HepG2 (cell line): Measurements from ENCODE around the gene ABHD1. TPM values are rescaled to one million over a fixed set of nuclear protein-coding genes. Genes with fewer than 3 reads are reported as not detected.

Experiments used
- ATF1 ChIP-seq: IDR thresholded peaks from 2 replicates; pipeline ENCODE4 v1.6.1; 2016; ENCODE audit warnings: mild to moderate bottlenecking, control low read depth
- FOXJ3 ChIP-seq: sonication (generic); formaldehyde crosslinking; IDR thresholded peaks from 2 replicates; pipeline ENCODE4 v1.4.0; 2020; ENCODE audit warnings: missing genetic modification reagents, mild to moderate bottlenecking, borderline replicate concordance
- GABPB1 ChIP-seq: IDR thresholded peaks from 2 replicates; pipeline ENCODE4 v1.6.1; 2016; ENCODE audit warnings: mild to moderate bottlenecking, missing genetic modification reagents, moderate library complexity, missing compliant biosample characterization
- KAT7 ChIP-seq: IDR thresholded peaks from 2 replicates; pipeline ENCODE4 v1.6.1; 2018; ENCODE audit warnings: borderline replicate concordance, missing compliant biosample characterization
- KDM4B ChIP-seq: sonication (generic); formaldehyde crosslinking; IDR thresholded peaks from 2 replicates; pipeline ENCODE4 v1.4.0; 2020; ENCODE audit warnings: missing genetic modification reagents
- KLF16 ChIP-seq, 2 experiments: sonication (generic) in 1 of 2; formaldehyde crosslinking in 1 of 2; IDR thresholded peaks; 2 replicates each; pipeline versions ENCODE4 v1.6.1 to v1.8.0; 2016 to 2023; ENCODE audit warnings: missing genetic modification reagents in 2 of 2, missing compliant biosample characterization in 1 of 2
- MBNL3 ChIP-seq: fragments of 250-450 bp; sonication (Bioruptor Pico); conservative IDR thresholded peaks from 2 replicates; pipeline ENCODE4 v1.8.0; 2022; ENCODE audit warnings: mild to moderate bottlenecking, inconsistent platforms
- MEIS1 ChIP-seq: sonication (generic); formaldehyde crosslinking; IDR thresholded peaks from 2 replicates; pipeline ENCODE4 v1.9.0; 2021; ENCODE audit warnings: mild to moderate bottlenecking, missing genetic modification reagents, moderate library complexity, borderline replicate concordance
- NR2F1 ChIP-seq, 2 experiments: fragments of 450-650 bp in 1 of 2; formaldehyde crosslinking in 1 of 2; IDR thresholded peaks; 2 replicates each; pipeline versions ENCODE4 v1.5.0 to v1.6.1; 2016 to 2020; ENCODE audit warnings: mild to moderate bottlenecking in 1 of 2, missing compliant biosample characterization in 1 of 2, missing genetic modification reagents in 1 of 2, moderate library complexity in 1 of 2
- RAD21 ChIP-seq: fragments of 450-650 bp; formaldehyde crosslinking; IDR thresholded peaks from 2 replicates; pipeline ENCODE4 v1.5.0; 2020; ENCODE audit warnings: mild to moderate bottlenecking
- SMAD9 ChIP-seq: sonication (generic); formaldehyde crosslinking; IDR thresholded peaks from 2 replicates; pipeline ENCODE4 v1.5.1; 2020; ENCODE audit warnings: mild to moderate bottlenecking, missing genetic modification reagents
- SOX6 ChIP-seq, 2 experiments: fragments of 450-650 bp in 1 of 2; sonication (generic) in 1 of 2; formaldehyde crosslinking in 1 of 2; IDR thresholded peaks; 2 replicates each; pipeline versions ENCODE4 v1.4.0 to v1.6.1; 2017 to 2020; ENCODE audit warnings: antibody characterized with exemption in 1 of 2, mild to moderate bottlenecking in 1 of 2, missing genetic modification reagents in 1 of 2
- TEAD3 ChIP-seq: optimal IDR thresholded peaks from 2 replicates; pipeline ENCODE3; 2016; ENCODE audit warnings: borderline replicate concordance
- TRIM24 ChIP-seq: sonication (generic); formaldehyde crosslinking; IDR thresholded peaks from 2 replicates; pipeline ENCODE4 v1.8.0; 2022; ENCODE audit warnings: mild to moderate bottlenecking, missing genetic modification reagents
- ZFP36L2 ChIP-seq: sonication (generic); formaldehyde crosslinking; IDR thresholded peaks from 2 replicates; pipeline ENCODE4 v1.4.0; 2020; ENCODE audit warnings: missing genetic modification reagents
- ZNF121 ChIP-seq: sonication (generic); formaldehyde crosslinking; IDR thresholded peaks from 2 replicates; pipeline ENCODE4 v1.5.0; 2020; ENCODE audit warnings: mild to moderate bottlenecking, missing genetic modification reagents
- ZNF235 ChIP-seq: sonication (generic); formaldehyde crosslinking; IDR thresholded peaks from 2 replicates; pipeline ENCODE4 v1.8.1; 2023; ENCODE audit warnings: mild to moderate bottlenecking, missing genetic modification reagents, borderline replicate concordance
- ZNF326 ChIP-seq: sonication (generic); formaldehyde crosslinking; IDR thresholded peaks from 2 replicates; pipeline ENCODE4 v1.4.0; 2020; ENCODE audit warnings: missing genetic modification reagents, borderline replicate concordance
- ZNF431 ChIP-seq: sonication (generic); formaldehyde crosslinking; IDR thresholded peaks from 2 replicates; pipeline ENCODE4 v1.9.0; 2022; ENCODE audit warnings: missing genetic modification reagents, low read depth, mild to moderate bottlenecking, borderline replicate concordance
- ZSCAN20 ChIP-seq: sonication (generic); formaldehyde crosslinking; IDR thresholded peaks from 2 replicates; pipeline ENCODE4 v1.4.0; 2020; ENCODE audit warnings: missing genetic modification reagents, mild to moderate bottlenecking, borderline replicate concordance
- polyA plus RNA-seq, 8 experiments: library from polyadenylated mRNA; depleted of rRNA in 3 of 8; stranded (reverse) in 7 of 8; unstranded in 1 of 8; fragments of >200 nt; fragmentation: Illumina TruSeq in 4 of 8; extraction: Trizol in 4 of 8; gene quantifications; 2 replicates each; pipeline versions ENCODE4 v1.2.1 to v1.2.3, GENCODE V29; 2011 to 2016; ENCODE audit warnings: low read depth in 4 of 8, missing spikeins in 1 of 8, mixed read lengths in 1 of 8; ENCODE audit not compliant: insufficient read depth in 1 of 8
- total RNA-seq, 5 experiments: library from RNA; depleted of rRNA; stranded (reverse); fragments of >200 nt; fragmentation: Illumina TruSeq; extraction: Trizol; gene quantifications; 2 replicates each; pipeline ENCODE4 v1.2.3, GENCODE V29; 2016; ENCODE audit warnings: low read depth in 1 of 5
- TF ChIP-seq, protein P1 (sequence below): IDR thresholded peaks from 2 replicates; pipeline ENCODE4 v1.6.1; 2018; ENCODE audit warnings: missing genetic modification reagents, mild to moderate bottlenecking, missing compliant biosample characterization
- TF ChIP-seq, protein P2 (sequence below), 2 experiments: sonication (generic) in 1 of 2; formaldehyde crosslinking in 1 of 2; IDR thresholded peaks; 2 replicates each; pipeline versions ENCODE4 v1.6.1 to v1.9.0; 2014 to 2022; ENCODE audit warnings: antibody characterized with exemption in 1 of 2, borderline replicate concordance in 1 of 2, inconsistent platforms in 1 of 2, low read depth in 1 of 2, missing genetic modification reagents in 1 of 2

ABHD1 gene
- total and polyA plus RNA-seq, 2 of the 13 experiments (the other 11 are each of a cell fraction or from before 2014, with no cell fraction given) = 0.04 to 0.81 TPM

DNA sequence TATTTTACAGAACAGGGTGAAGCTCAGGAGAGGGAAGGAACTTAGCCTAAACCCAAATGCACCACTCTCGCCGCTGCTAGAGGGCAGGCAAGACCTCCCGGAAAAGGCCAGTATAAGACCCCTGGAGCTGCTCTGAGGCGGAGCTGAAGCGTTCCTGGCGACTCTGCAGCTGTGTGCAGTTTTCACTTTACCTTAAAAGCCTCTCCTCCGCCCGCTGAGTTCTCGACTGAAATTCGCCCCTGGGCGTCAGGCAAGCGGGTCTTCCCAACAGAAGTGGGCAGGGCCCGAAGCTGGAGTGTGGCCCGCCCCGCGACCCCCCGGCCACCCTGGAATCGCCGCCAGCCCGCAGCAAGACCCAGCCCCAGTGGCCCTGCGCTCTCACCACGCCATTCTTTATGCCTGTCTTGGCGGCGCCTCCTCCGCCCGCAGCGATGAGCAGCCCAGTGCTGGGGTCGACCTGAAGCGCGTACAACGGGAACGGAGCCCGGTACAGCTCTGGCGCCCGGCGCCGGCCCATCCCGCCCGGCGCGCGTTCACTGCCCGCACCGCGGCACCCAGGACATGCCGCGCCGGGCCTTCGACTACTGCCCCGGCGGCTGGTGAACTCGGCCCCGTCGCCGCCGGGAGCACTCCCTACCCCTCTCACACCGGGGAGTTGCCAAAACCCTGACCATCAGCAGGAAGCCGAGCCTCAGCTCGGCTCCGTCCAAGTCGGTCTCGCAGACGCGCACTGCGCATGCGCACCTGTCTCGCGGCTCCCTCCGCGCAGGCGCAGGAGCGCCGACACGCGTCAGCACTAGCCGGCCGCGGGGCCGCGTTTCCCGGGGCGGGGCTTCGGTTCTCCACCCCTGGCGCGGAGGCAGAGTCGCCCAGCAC is 10.5 kb downstream of the ABHD1 start, which contains the start of gene PREB (continued):
- TF ChIP-seq, protein P1, sequence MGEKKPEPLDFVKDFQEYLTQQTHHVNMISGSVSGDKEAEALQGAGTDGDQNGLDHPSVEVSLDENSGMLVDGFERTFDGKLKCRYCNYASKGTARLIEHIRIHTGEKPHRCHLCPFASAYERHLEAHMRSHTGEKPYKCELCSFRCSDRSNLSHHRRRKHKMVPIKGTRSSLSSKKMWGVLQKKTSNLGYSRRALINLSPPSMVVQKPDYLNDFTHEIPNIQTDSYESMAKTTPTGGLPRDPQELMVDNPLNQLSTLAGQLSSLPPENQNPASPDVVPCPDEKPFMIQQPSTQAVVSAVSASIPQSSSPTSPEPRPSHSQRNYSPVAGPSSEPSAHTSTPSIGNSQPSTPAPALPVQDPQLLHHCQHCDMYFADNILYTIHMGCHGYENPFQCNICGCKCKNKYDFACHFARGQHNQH (CRISPR knock-in tag) = peak; percentile 70; the same call in 1 of the 2 replicates
- TF ChIP-seq MBNL3 (CRISPR knock-in tag) (no peak), KLF16 (CRISPR knock-in tag; IDR thresholded peaks at IDR 0.05) (peak in 1 of 2 experiments; percentile 46; a peak in 1 of 4 replicates), TEAD3 (CRISPR knock-in tag) (peak; percentile 3), ZFP36L2 (CRISPR knock-in tag) (peak; percentile 44; the same call in 1 of the 2 replicates), GABPB1 (CRISPR knock-in tag) (peak; percentile 88), ZNF431 (CRISPR knock-in tag) (no peak), SMAD9 (CRISPR knock-in tag) (no peak), ZSCAN20 (CRISPR knock-in tag) (peak; percentile 9; the same call in 1 of the 2 replicates), RAD21 (CRISPR knock-in tag) (peak; percentile 55), TRIM24 (CRISPR knock-in tag) (no peak), MEIS1 (CRISPR knock-in tag) (peak; percentile 89; the same call in 1 of the 2 replicates), NR2F1 (CRISPR knock-in tag; IDR thresholded peaks at IDR 0.05) (peak in 1 of 2 experiments; percentile 10; a peak in 1 of 4 replicates), FOXJ3 (CRISPR knock-in tag) (no peak), SOX6 (IDR thresholded peaks at IDR 0.05) (no peak), SOX6 (CRISPR knock-in tag; IDR thresholded peaks at IDR 0.05) (peak; percentile 51), ATF1 (CRISPR knock-in tag) (no peak), ZNF121 (CRISPR knock-in tag) (0 out of 2 replicates have a peak, but pooled peaks have one; percentile 10), ZNF326 (no peak), KDM4B (CRISPR knock-in tag) (no peak), KAT7 (peak; percentile 74; the same call in 1 of the 2 replicates), ZNF235 (CRISPR knock-in tag) (peak; percentile 98; the same call in 1 of the 2 replicates)
- TF ChIP-seq, protein P2, sequence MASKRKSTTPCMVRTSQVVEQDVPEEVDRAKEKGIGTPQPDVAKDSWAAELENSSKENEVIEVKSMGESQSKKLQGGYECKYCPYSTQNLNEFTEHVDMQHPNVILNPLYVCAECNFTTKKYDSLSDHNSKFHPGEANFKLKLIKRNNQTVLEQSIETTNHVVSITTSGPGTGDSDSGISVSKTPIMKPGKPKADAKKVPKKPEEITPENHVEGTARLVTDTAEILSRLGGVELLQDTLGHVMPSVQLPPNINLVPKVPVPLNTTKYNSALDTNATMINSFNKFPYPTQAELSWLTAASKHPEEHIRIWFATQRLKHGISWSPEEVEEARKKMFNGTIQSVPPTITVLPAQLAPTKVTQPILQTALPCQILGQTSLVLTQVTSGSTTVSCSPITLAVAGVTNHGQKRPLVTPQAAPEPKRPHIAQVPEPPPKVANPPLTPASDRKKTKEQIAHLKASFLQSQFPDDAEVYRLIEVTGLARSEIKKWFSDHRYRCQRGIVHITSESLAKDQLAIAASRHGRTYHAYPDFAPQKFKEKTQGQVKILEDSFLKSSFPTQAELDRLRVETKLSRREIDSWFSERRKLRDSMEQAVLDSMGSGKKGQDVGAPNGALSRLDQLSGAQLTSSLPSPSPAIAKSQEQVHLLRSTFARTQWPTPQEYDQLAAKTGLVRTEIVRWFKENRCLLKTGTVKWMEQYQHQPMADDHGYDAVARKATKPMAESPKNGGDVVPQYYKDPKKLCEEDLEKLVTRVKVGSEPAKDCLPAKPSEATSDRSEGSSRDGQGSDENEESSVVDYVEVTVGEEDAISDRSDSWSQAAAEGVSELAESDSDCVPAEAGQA (IDR thresholded peaks at IDR 0.05; ENCODE audit: low read depth) = peak; percentile 91
- TF ChIP-seq, protein P2 (CRISPR knock-in tag; IDR thresholded peaks at IDR 0.05; ENCODE audit: borderline replicate concordance) = no peak
